ENCODE data around the gene SGO1. TPM values are rescaled to one million over a fixed set of nuclear protein-coding genes. Genes with fewer than 3 reads are reported as not detected.

Gene SGO1
- total RNA-seq, 2 experiments from 2014 or later = 38.3 to 39.4 TPM

- Mint-ChIP-seq H3K27ac (no peak overlapping the region), H3K27me3 (no peaks in the 10 kb centered on the region), H3K4me1 (peaks cover 4% of the 10 kb centered on the region), H3K4me3 (no peak overlapping the region), H3K9me3 (no peaks in the 10 kb centered on the region), H3K36me3 (ENCODE audit: low read depth) (peaks cover 78% of the 10 kb centered on the region)
- no peak for DNase-seq
- POLR2A ChIA-PET = no interaction called here
- CTCF ChIA-PET = no interaction called here
Measured at GRCh38 chr3:20146301-20146700, 39.7 kb downstream of the SGO1 start.

- H3K4me3 Mint-ChIP-seq = no peak overlapping the region
- ChIA-PET CTCF (no interaction called here), POLR2A (no interaction called here)
- H3K36me3 Mint-ChIP-seq (ENCODE audit: low read depth) = peaks cover 77% of the 10 kb centered on the region
- H3K9me3 Mint-ChIP-seq = no peaks in the 10 kb centered on the region
- DNase-seq = no peak
- no peak overlapping the region for H3K27ac Mint-ChIP-seq
- H3K27me3 Mint-ChIP-seq = no peaks in the 10 kb centered on the region
- peaks cover under 1% of the 10 kb centered on the region for H3K4me1 Mint-ChIP-seq
Measured at GRCh38 chr3:20145874-20146273, 40.1 kb downstream of the SGO1 start.

- H3K27ac Mint-ChIP-seq = no peak overlapping the region
- no peak overlapping the region for H3K4me3 Mint-ChIP-seq
- CTCF ChIA-PET = no interaction called here
- no peaks in the 10 kb centered on the region for H3K4me1 Mint-ChIP-seq
- H3K36me3 Mint-ChIP-seq (ENCODE audit: low read depth) = peaks cover 76% of the 10 kb centered on the region
- H3K9me3 Mint-ChIP-seq = no peaks in the 10 kb centered on the region
- no peaks in the 10 kb centered on the region for H3K27me3 Mint-ChIP-seq
- no peak for DNase-seq
- POLR2A ChIA-PET = interaction anchor here (0.9 to 1.0 kb wide), 2 partner anchors 40 to 68 kb away, joined by 3 read pairs; no protein-coding TSS in a partner anchor
Measured at GRCh38 chr3:20143519-20143918, 42.5 kb downstream of the SGO1 start.

- Mint-ChIP-seq H3K27ac (no peak overlapping the region), H3K4me1 (no peaks in the 10 kb centered on the region), H3K9me3 (no peaks in the 10 kb centered on the region), H3K27me3 (no peaks in the 10 kb centered on the region), H3K36me3 (ENCODE audit: low read depth) (peaks cover 71% of the 10 kb centered on the region), H3K4me3 (no peak overlapping the region)
- ChIA-PET CTCF (no interaction called here), POLR2A (no interaction called here)
- no peak for DNase-seq
Measured at GRCh38 chr3:20142517-20142916, 43.5 kb downstream of the SGO1 start.

GRCh38 chr3:20141851-20142250 lies 44.2 kb downstream of the SGO1 start:
- Mint-ChIP-seq H3K9me3 (no peaks in the 10 kb centered on the region), H3K36me3 (ENCODE audit: low read depth) (peaks cover 67% of the 10 kb centered on the region), H3K27ac (no peak overlapping the region), H3K4me1 (no peaks in the 10 kb centered on the region), H3K4me3 (no peak overlapping the region), H3K27me3 (no peaks in the 10 kb centered on the region)
- DNase-seq = no peak
- ChIA-PET CTCF (no interaction called here), POLR2A (no interaction called here)

GRCh38 chr3:20141316-20141715 lies 44.7 kb downstream of the SGO1 start:
- Mint-ChIP-seq H3K27me3 (no peaks in the 10 kb centered on the region), H3K27ac (no peak overlapping the region), H3K4me1 (peaks cover 2% of the 10 kb centered on the region), H3K9me3 (no peaks in the 10 kb centered on the region), H3K4me3 (no peak overlapping the region), H3K36me3 (ENCODE audit: low read depth) (peaks cover 69% of the 10 kb centered on the region)
- POLR2A ChIA-PET = no interaction called here
- CTCF ChIA-PET = no interaction called here
- no peak for DNase-seq

- no peak overlapping the region for H3K4me3 Mint-ChIP-seq
- no peaks in the 10 kb centered on the region for H3K9me3 Mint-ChIP-seq
- peaks cover 69% of the 10 kb centered on the region for H3K36me3 Mint-ChIP-seq (ENCODE audit: low read depth)
- POLR2A ChIA-PET = interaction anchor here (1.0 kb wide), 1 partner anchor 11 kb away, joined by 3 read pairs; no protein-coding TSS in a partner anchor
- peaks cover 5% of the 10 kb centered on the region for H3K4me1 Mint-ChIP-seq
- DNase-seq = no peak
- CTCF ChIA-PET = no interaction called here
- no peak overlapping the region for H3K27ac Mint-ChIP-seq
- H3K27me3 Mint-ChIP-seq = no peaks in the 10 kb centered on the region
Measured at GRCh38 chr3:20140881-20141280, 45.1 kb downstream of the SGO1 start.

GRCh38 chr3:20137647-20138046 lies 48.4 kb downstream of the SGO1 start:
- ChIA-PET POLR2A (interaction anchor here (0.6 to 1.0 kb wide), 2 partner anchors 96 to 99 kb away, joined by 3 read pairs; no protein-coding TSS in a partner anchor), CTCF (no interaction called here)
- H3K27ac Mint-ChIP-seq = no peak overlapping the region
- no peaks in the 10 kb centered on the region for H3K27me3 Mint-ChIP-seq
- H3K36me3 Mint-ChIP-seq (ENCODE audit: low read depth) = peaks cover 64% of the 10 kb centered on the region
- peaks cover 9% of the 10 kb centered on the region for H3K4me1 Mint-ChIP-seq
- H3K9me3 Mint-ChIP-seq = no peaks in the 10 kb centered on the region
- no peak for DNase-seq
- no peak overlapping the region for H3K4me3 Mint-ChIP-seq

GRCh38 chr3:20136231-20136630 lies 49.8 kb downstream of the SGO1 start:
- Mint-ChIP-seq H3K4me1 (peaks cover 9% of the 10 kb centered on the region), H3K27me3 (no peaks in the 10 kb centered on the region), H3K4me3 (no peak overlapping the region), H3K36me3 (ENCODE audit: low read depth) (peaks cover 57% of the 10 kb centered on the region), H3K9me3 (no peaks in the 10 kb centered on the region), H3K27ac (no peak overlapping the region)
- POLR2A ChIA-PET = no interaction called here
- CTCF ChIA-PET = no interaction called here
- no peak for DNase-seq

GRCh38 chr3:20130106-20130505 lies 55.9 kb downstream of the SGO1 start:
- CTCF ChIA-PET = no interaction called here
- H3K4me3 Mint-ChIP-seq = no peak overlapping the region

GRCh38 chr3:20128358-20128757 lies 57.6 kb downstream of the SGO1 start:
- peaks cover 6% of the 10 kb centered on the region for H3K4me1 Mint-ChIP-seq
- no peak overlapping the region for H3K27ac Mint-ChIP-seq
- POLR2A ChIA-PET = interaction anchor here (1.1 kb wide), 1 partner anchor 84 kb away, joined by 3 read pairs; no protein-coding TSS in a partner anchor
- peaks cover 73% of the 10 kb centered on the region for H3K36me3 Mint-ChIP-seq (ENCODE audit: low read depth)
- DNase-seq = no peak
- H3K27me3 Mint-ChIP-seq = no peaks in the 10 kb centered on the region
- H3K9me3 Mint-ChIP-seq = no peaks in the 10 kb centered on the region
- CTCF ChIA-PET = no interaction called here
- no peak overlapping the region for H3K4me3 Mint-ChIP-seq

More at GRCh38 chr3:20130106-20130505, 55.9 kb downstream of the SGO1 start:
- Mint-ChIP-seq H3K27ac (no peak overlapping the region), H3K9me3 (no peaks in the 10 kb centered on the region), H3K4me1 (peaks cover 6% of the 10 kb centered on the region), H3K27me3 (no peaks in the 10 kb centered on the region), H3K36me3 (ENCODE audit: low read depth) (peaks cover 65% of the 10 kb centered on the region)
- POLR2A ChIA-PET = interaction anchor here (0.6 to 0.9 kb wide), 2 partner anchors 10 to 86 kb away, joined by 3 read pairs; no protein-coding TSS in a partner anchor
- no peak for DNase-seq

GRCh38 chr3:20125897-20126296 lies 60.1 kb downstream of the SGO1 start:
- peaks cover 6% of the 10 kb centered on the region for H3K4me1 Mint-ChIP-seq

GRCh38 chr3:20125289-20125688 lies 60.7 kb downstream of the SGO1 start:
- Mint-ChIP-seq H3K9me3 (no peaks in the 10 kb centered on the region), H3K27ac (no peak overlapping the region), H3K36me3 (ENCODE audit: low read depth) (peaks cover 85% of the 10 kb centered on the region), H3K27me3 (no peaks in the 10 kb centered on the region), H3K4me3 (no peak overlapping the region), H3K4me1 (peaks cover 4% of the 10 kb centered on the region)
- POLR2A ChIA-PET = interaction anchor here (1.0 to 2.4 kb wide), 3 partner anchors 21 to 81 kb away, joined by 3 to 10 read pairs (median 3); no protein-coding TSS in a partner anchor
- no peak for DNase-seq
- CTCF ChIA-PET = interaction anchor here (0.7 kb wide), 1 partner anchor 346 kb away, joined by 3 read pairs; no protein-coding TSS in a partner anchor

More at GRCh38 chr3:20125897-20126296, 60.1 kb downstream of the SGO1 start:
- Mint-ChIP-seq H3K27ac (no peak overlapping the region), H3K4me3 (no peak overlapping the region), H3K9me3 (no peaks in the 10 kb centered on the region), H3K27me3 (no peaks in the 10 kb centered on the region), H3K36me3 (ENCODE audit: low read depth) (peaks cover 84% of the 10 kb centered on the region)
- POLR2A ChIA-PET = interaction anchor here (1.0 to 1.2 kb wide), 2 partner anchors 69 to 82 kb away, joined by 3 read pairs; no protein-coding TSS in a partner anchor
- CTCF ChIA-PET = no interaction called here
- no peak for DNase-seq

- ChIA-PET POLR2A (interaction anchor here (2.4 kb wide), 1 partner anchor 18 kb away, joined by 10 read pairs; no protein-coding TSS in a partner anchor), CTCF (no interaction called here)
- no peaks in the 10 kb centered on the region for H3K9me3 Mint-ChIP-seq
- peaks cover 6% of the 10 kb centered on the region for H3K4me1 Mint-ChIP-seq
- no peak overlapping the region for H3K27ac Mint-ChIP-seq
- peaks cover 87% of the 10 kb centered on the region for H3K36me3 Mint-ChIP-seq (ENCODE audit: low read depth)
- no peaks in the 10 kb centered on the region for H3K27me3 Mint-ChIP-seq
- DNase-seq = no peak
- H3K4me3 Mint-ChIP-seq = no peak overlapping the region
Measured at GRCh38 chr3:20123131-20123652, 62.8 kb downstream of the SGO1 start.

All from activated CD4-positive, alpha-beta memory T cell treated with anti-CD3 and anti-CD28 coated beads, Interleukin-2, amount 10 ng/mL, durations not matched to agents 7 days and 5 days (primary cell).